Astrocyte (in vitro differentiated cells and primary cell): ENCODE results near the gene PKHD1. TPM values are rescaled to one million over a fixed set of nuclear protein-coding genes. Genes with fewer than 3 reads are reported as not detected.

Source experiments
- DNase-seq: peaks from one replicate; pipeline ENCODE4 v3.0.0-alpha.2; 2010; ENCODE audit warnings: low read depth
- FAIRE-seq: peaks from 2 replicates; lab custom pipeline; 2011; peaks lifted over from hg19 to GRCh38; lab: Jason Lieb, UNC
- H2AFZ ChIP-seq: 2 replicates; pipeline ENCODE4 v1.6.0; 2012; ENCODE audit warnings: low read depth, low read length, inconsistent platforms
- H3K27ac ChIP-seq: 2 replicates; pipeline ENCODE4 v1.5.1; 2011; ENCODE audit warnings: low read depth, low read length, inconsistent platforms
- H3K27me3 ChIP-seq: 2 replicates; pipeline ENCODE4 v1.6.0; 2011; ENCODE audit warnings: low read length, inconsistent platforms; ENCODE audit not compliant: insufficient read depth
- H3K36me3 ChIP-seq: 2 replicates; pipeline ENCODE4 v1.5.1; 2011; ENCODE audit warnings: low read length, inconsistent platforms; ENCODE audit not compliant: insufficient read depth
- H3K4me1 ChIP-seq: 2 replicates; pipeline ENCODE4 v1.5.1; 2011; ENCODE audit warnings: low read length, inconsistent platforms; ENCODE audit not compliant: insufficient read depth
- H3K4me2 ChIP-seq: 2 replicates; pipeline ENCODE4 v1.6.0; 2012; ENCODE audit warnings: low read length, inconsistent platforms
- H3K4me3 ChIP-seq: 2 replicates; pipeline ENCODE4 v1.5.1; 2011; ENCODE audit warnings: low read depth, mild to moderate bottlenecking, low read length, inconsistent platforms; ENCODE audit not compliant: insufficient read depth
- H3K79me2 ChIP-seq: 2 replicates; pipeline ENCODE4 v1.6.0; 2012; ENCODE audit warnings: mild to moderate bottlenecking, low read length, inconsistent platforms; ENCODE audit not compliant: insufficient read depth
- H3K9ac ChIP-seq: 2 replicates; pipeline ENCODE4 v1.6.0; 2012; ENCODE audit warnings: mild to moderate bottlenecking, low read length, inconsistent platforms
- H3K9me3 ChIP-seq: 2 replicates; pipeline ENCODE4 v1.5.1; 2012; ENCODE audit warnings: low read depth, mild to moderate bottlenecking, low read length, inconsistent platforms; ENCODE audit not compliant: insufficient read depth
- H4K20me1 ChIP-seq: 2 replicates; pipeline ENCODE4 v1.6.0; 2012; ENCODE audit warnings: low read length, inconsistent platforms; ENCODE audit not compliant: insufficient read depth
- H3K27ac Mint-ChIP-seq: one replicate; pipeline ENCODE4 v1.8.0; 2021; ENCODE audit warnings: mild to moderate bottlenecking, mixed read lengths; ENCODE audit not compliant: unreplicated experiment
- H3K27me3 Mint-ChIP-seq: one replicate; pipeline ENCODE4 v1.8.0; 2021; ENCODE audit warnings: low read depth, mixed read lengths; ENCODE audit not compliant: unreplicated experiment
- H3K36me3 Mint-ChIP-seq: one replicate; pipeline ENCODE4 v1.8.0; 2021; ENCODE audit warnings: low read depth, mixed read lengths; ENCODE audit not compliant: unreplicated experiment
- H3K4me1 Mint-ChIP-seq: one replicate; pipeline ENCODE4 v1.8.0; 2021; ENCODE audit warnings: low read depth, mixed read lengths; ENCODE audit not compliant: unreplicated experiment
- H3K4me3 Mint-ChIP-seq: one replicate; pipeline ENCODE4 v1.8.0; 2021; ENCODE audit warnings: mild to moderate bottlenecking, moderate library complexity, mixed read lengths; ENCODE audit not compliant: unreplicated experiment
- H3K9me3 Mint-ChIP-seq: one replicate; pipeline ENCODE4 v1.8.0; 2021; ENCODE audit warnings: mild to moderate bottlenecking, mixed read lengths; ENCODE audit not compliant: unreplicated experiment
- EZH2 ChIP-seq: IDR thresholded peaks from 2 replicates; pipeline ENCODE4 v1.6.1; 2012; ENCODE audit warnings: mild to moderate bottlenecking, low read length, inconsistent platforms; ENCODE audit not compliant: insufficient read depth
- total RNA-seq: library from RNA; stranded (reverse); gene quantifications from 2 replicates; pipeline ENCODE4 v1.2.1, GENCODE V29; 2021
- TF ChIP-seq, protein P1 (sequence below): IDR thresholded peaks from 2 replicates; pipeline ENCODE4 v1.5.1; 2011; ENCODE audit warnings: low read depth, mild to moderate bottlenecking, inconsistent platforms, low read length, moderate library complexity; ENCODE audit not compliant: insufficient read depth

The PKHD1 gene
- total RNA-seq, 1 donor from 2014 or later: 0.16 TPM

DNA sequence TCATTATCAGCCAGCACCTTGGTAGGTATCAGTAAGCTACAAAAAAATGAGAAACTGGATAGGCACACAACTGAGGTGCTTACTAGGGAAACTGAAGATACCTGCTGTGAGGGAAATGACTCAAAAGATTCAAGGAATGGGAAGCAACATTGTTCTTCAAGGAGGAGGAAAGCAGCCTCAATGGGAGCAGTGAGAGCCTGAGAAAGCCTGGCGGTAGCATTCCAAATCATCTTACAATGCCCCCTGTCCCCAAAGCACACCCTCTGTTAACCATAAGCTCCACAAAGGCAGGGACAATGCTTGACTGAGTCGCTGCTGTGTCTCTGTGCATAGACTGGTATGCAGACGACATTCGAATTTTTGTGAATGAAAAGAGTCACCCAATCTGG is 10.6 kb downstream of the PKHD1 start:
- H3K4me2 ChIP-seq: no peak overlapping the region
- H3K27me3 Mint-ChIP-seq: peaks cover 3% of the 10 kb centered on the region
- H3K9me3 ChIP-seq: no peaks in the 10 kb centered on the region
- H3K9ac ChIP-seq: no peak overlapping the region
- H4K20me1 ChIP-seq: no peaks in the 10 kb centered on the region
- no peaks in the 10 kb centered on the region for H3K36me3 Mint-ChIP-seq
- H2AFZ ChIP-seq: no peak overlapping the region
- FAIRE-seq (no peak), DNase-seq (no peak)
- H3K27ac ChIP-seq: no peak overlapping the region
- no peak overlapping the region for H3K4me3 ChIP-seq
- H3K4me1 ChIP-seq: no peaks in the 10 kb centered on the region
- H3K4me3 Mint-ChIP-seq: no peak overlapping the region
- H3K27me3 ChIP-seq: no peaks in the 10 kb centered on the region
- TF ChIP-seq EZH2: no peak
- TF ChIP-seq, protein P1, sequence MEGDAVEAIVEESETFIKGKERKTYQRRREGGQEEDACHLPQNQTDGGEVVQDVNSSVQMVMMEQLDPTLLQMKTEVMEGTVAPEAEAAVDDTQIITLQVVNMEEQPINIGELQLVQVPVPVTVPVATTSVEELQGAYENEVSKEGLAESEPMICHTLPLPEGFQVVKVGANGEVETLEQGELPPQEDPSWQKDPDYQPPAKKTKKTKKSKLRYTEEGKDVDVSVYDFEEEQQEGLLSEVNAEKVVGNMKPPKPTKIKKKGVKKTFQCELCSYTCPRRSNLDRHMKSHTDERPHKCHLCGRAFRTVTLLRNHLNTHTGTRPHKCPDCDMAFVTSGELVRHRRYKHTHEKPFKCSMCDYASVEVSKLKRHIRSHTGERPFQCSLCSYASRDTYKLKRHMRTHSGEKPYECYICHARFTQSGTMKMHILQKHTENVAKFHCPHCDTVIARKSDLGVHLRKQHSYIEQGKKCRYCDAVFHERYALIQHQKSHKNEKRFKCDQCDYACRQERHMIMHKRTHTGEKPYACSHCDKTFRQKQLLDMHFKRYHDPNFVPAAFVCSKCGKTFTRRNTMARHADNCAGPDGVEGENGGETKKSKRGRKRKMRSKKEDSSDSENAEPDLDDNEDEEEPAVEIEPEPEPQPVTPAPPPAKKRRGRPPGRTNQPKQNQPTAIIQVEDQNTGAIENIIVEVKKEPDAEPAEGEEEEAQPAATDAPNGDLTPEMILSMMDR: no peak
- no peaks in the 10 kb centered on the region for H3K79me2 ChIP-seq
- H3K9me3 Mint-ChIP-seq: peaks cover 3% of the 10 kb centered on the region
- no peaks in the 10 kb centered on the region for H3K36me3 ChIP-seq
- peaks cover 17% of the 10 kb centered on the region for H3K4me1 Mint-ChIP-seq
- no peak overlapping the region for H3K27ac Mint-ChIP-seq

GRCh38 chr6:52074716-52075115 is 12.7 kb downstream of the PKHD1 start:
- no peak overlapping the region for H3K9ac ChIP-seq
- no peaks in the 10 kb centered on the region for H4K20me1 ChIP-seq
- no peak overlapping the region for H3K27ac Mint-ChIP-seq
- H3K9me3 Mint-ChIP-seq: peaks cover 3% of the 10 kb centered on the region
- H3K4me2 ChIP-seq: no peak overlapping the region
- H3K4me3 Mint-ChIP-seq: no peak overlapping the region
- H3K4me3 ChIP-seq: no peak overlapping the region
- H3K36me3 Mint-ChIP-seq: no peaks in the 10 kb centered on the region
- no peaks in the 10 kb centered on the region for H3K9me3 ChIP-seq
- H3K27me3 Mint-ChIP-seq: peaks cover 3% of the 10 kb centered on the region
- H3K79me2 ChIP-seq: no peaks in the 10 kb centered on the region
- no peaks in the 10 kb centered on the region for H3K27me3 ChIP-seq
- H3K27ac ChIP-seq: no peak overlapping the region
- H3K4me1 ChIP-seq: no peaks in the 10 kb centered on the region
- DNase-seq: no peak
- no peak for TF ChIP-seq EZH2
- TF ChIP-seq, protein P1: no peak
- FAIRE-seq: no peak
- H2AFZ ChIP-seq: no peak overlapping the region
- no peaks in the 10 kb centered on the region for H3K36me3 ChIP-seq
- H3K4me1 Mint-ChIP-seq: peaks cover 17% of the 10 kb centered on the region

DNA sequence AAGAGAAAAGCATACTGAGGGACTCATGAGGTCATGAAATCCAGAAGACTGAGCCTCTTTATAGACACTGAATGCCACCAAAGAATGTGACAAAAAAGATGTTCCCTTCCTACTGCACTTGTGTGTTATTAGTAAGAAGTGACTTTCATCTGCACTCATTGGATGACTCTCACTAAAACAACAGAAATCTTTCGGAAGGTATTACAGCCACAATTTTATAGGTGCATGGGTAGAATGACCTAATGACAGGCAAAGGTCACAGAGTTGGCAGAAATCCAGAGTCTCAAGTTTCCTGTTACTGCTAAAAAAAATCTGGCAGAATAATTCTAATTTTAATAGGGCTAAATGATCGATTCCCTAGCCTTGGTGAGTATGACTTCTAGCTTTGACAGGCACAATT is 13.3 kb downstream of the PKHD1 start:
- H3K4me1 Mint-ChIP-seq: peaks cover 17% of the 10 kb centered on the region
- no peaks in the 10 kb centered on the region for H3K36me3 Mint-ChIP-seq

More for the DNA sequence above, 13.3 kb downstream of the PKHD1 start:
- peaks cover 3% of the 10 kb centered on the region for H3K27me3 Mint-ChIP-seq
- Histone ChIP-seq H3K4me2 (no peak overlapping the region), H3K9me3 (no peaks in the 10 kb centered on the region), H3K27ac (no peak overlapping the region), H3K9ac (no peak overlapping the region), H3K27me3 (no peaks in the 10 kb centered on the region), H4K20me1 (no peaks in the 10 kb centered on the region), H3K79me2 (no peaks in the 10 kb centered on the region), H3K4me1 (no peaks in the 10 kb centered on the region), H2AFZ (no peak overlapping the region), H3K36me3 (no peaks in the 10 kb centered on the region), H3K4me3 (no peak overlapping the region)
- peaks cover 3% of the 10 kb centered on the region for H3K9me3 Mint-ChIP-seq
- no peak overlapping the region for H3K27ac Mint-ChIP-seq
- no peak overlapping the region for H3K4me3 Mint-ChIP-seq
- FAIRE-seq: no peak
- no peak for TF ChIP-seq EZH2
- TF ChIP-seq, protein P1: no peak
- DNase-seq: no peak
